GM19372 (cell line): ENCODE measurements around the gene SMAD1.
"Not testable (repeated sequence)": the region's sequence is repeated elsewhere in the genome, so short reads cannot be mapped to it uniquely, and the experiment has no call there.

Experiments used
- ATAC-seq: cut with Tn5 transposase; IDR thresholded peaks from one replicate; pipeline ENCODE4 v1.9.1; 2021; ENCODE audit warnings: mild to moderate bottlenecking, low read depth, moderate library complexity; ENCODE audit not compliant: unreplicated experiment

SMAD1 gene

GRCh38 chr4:145523117-145523516, 41.5 kb downstream of the SMAD1 start:
- no peak for ATAC-seq

GRCh38 chr4:145524552-145524951, 42.9 kb downstream of the SMAD1 start:
- no peak for ATAC-seq

GRCh38 chr4:145525291-145525740, 43.7 kb downstream of the SMAD1 start:
- ATAC-seq: no peak

DNA sequence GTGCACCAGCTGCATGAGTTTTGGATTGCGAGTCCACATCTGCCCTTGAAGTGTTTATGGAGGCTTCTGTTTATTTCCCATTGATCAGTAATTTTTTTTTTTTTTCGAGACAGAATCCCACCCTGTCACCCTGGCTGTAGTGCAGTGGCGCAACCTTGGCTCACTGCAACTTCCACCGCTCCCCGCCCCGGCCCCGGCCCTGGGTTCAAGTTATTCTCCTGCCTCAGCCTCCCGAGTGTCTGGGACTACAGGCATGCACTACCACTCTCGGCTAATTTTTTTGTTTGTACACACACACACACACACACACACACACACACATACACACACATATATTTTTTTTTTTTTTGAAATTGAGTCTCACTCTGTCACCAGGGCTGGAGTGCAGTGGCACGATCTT, 46.1 kb downstream of the SMAD1 start:
- no peak for ATAC-seq

- no peak for ATAC-seq
Observed at GRCh38 chr4:145528601-145529000, 46.9 kb downstream of the SMAD1 start.

GRCh38 chr4:145530189-145530588, 48.5 kb downstream of the SMAD1 start:
- ATAC-seq: no peak

DNA sequence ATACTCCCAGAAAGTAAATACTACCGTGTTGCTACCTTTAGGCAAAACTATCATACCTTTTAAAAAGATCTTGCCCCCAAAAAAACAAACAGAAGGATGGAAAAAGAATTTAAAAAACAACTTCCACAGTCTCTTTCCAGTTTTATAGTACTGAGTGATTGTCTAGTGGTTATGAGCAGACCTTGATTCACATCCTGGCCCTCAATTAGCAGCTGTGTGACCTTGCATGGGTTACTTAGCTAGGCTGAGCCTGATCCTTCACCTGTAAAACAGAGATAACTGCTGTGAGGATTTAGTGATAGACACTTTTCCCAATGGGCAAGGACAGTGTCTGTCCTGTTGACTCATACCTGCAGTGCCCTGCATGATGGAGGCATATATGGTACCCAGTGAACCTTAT, 49.0 kb downstream of the SMAD1 start:
- no peak for ATAC-seq

GRCh38 chr4:145531223-145531622, 49.6 kb downstream of the SMAD1 start:
- ATAC-seq: no peak

DNA sequence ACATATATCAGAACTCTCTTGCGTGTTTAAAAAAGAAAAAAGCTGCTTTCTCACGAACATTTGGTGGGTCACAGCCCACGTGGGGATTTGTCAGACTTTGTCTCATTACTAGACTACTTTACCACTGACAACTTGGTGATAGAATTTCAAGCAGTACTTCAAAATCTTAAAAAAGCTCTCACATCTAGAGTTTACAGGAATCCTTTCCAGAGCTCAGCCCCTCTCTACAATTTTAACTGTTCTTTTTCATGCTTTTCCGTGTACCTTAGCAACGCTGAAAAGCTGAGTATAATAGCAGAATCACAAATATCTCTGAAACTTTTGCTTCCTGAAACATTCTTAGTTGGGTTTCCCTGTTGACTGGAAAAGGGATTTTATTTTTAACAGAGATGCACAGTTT, 50.2 kb downstream of the SMAD1 start:
- ATAC-seq: no peak

GRCh38 chr4:145533001-145533400, 51.3 kb downstream of the SMAD1 start:
- ATAC-seq: no peak

DNA sequence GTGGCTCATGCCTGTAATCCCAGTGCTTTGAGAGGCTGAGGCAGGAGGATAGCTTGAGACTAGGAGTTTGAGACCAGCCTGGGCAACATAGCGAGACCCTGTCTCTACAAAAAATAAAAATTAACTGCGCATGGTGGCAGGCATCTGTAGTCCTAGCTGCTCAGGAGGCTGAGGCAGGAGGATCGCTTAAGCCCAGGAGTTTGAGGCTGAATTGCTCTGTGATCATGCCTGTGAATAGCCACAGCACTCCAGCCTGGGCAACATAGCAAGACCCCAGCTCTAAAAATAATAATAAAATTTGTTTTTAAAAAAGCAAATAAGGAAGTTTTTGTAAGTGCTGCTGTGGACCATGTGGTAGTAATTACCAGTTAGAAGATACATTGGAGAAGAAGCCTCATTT, 51.8 kb downstream of the SMAD1 start:
- not testable (repeated sequence) for ATAC-seq

DNA sequence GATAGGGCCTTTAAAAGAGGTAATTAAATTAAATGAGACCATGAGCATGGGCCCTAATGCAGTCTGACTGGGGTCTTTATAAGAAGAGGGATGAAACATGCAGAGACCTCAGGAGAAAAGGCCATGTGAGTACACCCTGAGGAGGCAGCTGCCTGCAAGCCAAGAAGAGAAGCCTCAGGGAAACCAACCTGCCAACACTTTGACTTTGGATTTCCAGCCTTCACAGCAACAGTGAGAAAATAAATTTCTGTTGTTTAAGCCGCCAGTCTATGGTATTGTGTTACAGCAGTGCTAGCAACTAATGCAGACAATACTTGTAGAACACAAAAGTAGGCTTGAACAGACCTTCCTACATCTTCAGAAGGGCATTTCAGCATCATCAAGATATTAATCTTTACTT, 52.3 kb downstream of the SMAD1 start:
- no peak for ATAC-seq

- ATAC-seq: no peak
Observed at GRCh38 chr4:145535202-145535601, 53.5 kb downstream of the SMAD1 start.

DNA sequence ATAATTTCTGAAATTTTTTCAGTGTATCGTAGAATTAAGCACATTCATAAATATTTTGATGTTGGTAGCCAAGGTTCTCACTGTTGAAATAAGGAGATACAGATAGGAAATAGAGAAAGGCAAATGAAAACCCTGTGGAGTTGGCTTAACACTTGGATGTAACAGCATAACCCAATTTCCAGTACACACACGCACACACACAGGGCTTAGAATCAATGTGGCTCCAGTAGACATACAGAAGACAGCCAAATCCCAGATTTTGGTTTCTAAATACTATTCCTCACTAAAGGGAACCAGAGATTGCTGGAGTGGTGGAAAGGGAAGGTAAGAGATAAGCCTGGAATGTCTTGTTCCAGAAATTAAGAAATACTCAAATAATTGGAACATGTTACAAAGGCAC, 54.4 kb downstream of the SMAD1 start:
- ATAC-seq: no peak

- ATAC-seq: no peak
Observed at GRCh38 chr4:145538596-145538995, 56.9 kb downstream of the SMAD1 start.

DNA sequence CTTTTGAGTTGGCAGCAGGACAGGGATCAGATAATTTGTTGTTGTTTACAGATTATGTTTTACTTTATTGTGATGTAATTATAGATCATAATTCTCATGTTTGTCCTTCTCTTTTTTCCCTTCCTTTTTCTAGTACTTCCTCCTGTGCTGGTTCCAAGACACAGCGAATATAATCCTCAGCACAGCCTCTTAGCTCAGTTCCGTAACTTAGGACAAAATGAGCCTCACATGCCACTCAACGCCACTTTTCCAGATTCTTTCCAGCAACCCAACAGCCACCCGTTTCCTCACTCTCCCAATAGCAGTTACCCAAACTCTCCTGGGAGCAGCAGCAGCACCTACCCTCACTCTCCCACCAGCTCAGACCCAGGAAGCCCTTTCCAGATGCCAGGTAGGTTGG, 58.0 kb downstream of the SMAD1 start:
- no peak for ATAC-seq

DNA sequence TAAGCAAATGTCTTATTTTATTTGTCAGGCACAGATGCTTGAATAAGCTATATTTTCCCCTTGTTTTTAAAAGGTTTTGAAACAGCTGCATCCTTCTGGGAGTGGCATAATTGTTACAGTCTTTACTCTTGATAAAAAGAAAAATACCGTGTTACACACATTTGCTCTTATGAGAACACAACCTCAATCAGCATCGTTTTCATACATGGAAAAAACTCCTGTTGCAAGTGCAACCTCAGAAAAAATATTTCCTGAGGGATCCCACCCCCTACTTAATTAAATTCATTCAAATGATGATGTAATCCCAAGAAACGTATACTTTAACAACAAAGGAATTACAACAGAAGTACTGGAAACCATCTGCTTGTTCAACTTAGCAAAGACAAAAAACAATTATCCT, 58.6 kb downstream of the SMAD1 start:
- ATAC-seq: no peak

- no peak for ATAC-seq
Observed at GRCh38 chr4:145541346-145541745, 59.7 kb downstream of the SMAD1 start.

DNA sequence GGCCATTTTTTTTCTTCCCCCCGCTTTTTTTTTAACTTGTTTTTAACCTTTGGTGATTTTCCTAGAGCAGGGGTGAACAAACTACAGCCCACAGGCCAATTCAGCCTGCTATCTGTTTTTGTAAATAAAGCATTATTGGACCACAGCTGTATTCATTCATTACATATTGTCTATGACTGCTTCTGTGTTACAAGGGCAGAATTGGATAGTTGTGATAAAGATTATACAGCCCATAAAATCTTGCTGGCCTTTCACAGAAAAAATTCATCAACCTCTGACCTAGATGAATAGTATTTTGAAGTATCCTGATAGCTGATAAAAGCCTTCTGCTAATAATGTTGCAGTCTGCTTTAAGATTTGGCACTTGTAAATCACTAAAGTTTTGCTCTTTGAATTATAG, 63.4 kb downstream of the SMAD1 start:
- no peak for ATAC-seq

DNA sequence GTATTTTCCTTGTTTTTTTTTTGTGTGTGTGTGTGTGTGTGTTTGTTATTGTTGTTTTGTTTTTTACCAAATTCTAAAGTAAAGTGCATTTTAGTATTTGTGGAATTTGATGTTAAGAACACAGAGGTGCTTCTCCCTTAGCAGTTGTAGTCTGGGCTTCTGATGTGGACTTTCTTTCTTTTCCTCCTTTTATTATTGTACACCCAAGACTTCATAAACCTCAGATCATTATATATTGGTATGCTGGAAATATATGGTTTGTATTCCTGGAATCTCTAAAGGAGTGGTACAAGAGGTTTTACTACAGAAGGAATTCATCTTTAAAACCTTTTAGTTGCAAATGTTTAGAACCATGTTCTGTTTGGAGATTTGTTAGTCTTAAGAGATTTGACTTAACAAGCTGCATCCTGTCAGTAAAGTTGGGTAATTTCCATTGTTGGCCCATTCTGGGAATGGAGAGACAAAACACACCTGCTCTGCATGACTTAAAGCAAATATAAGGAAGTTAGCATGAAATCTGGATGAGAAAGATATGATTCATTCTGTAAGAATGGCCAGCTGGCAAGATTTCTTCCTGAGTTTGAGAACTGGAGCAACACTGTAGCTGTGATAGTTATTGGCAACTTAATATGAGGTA, 64.0 kb downstream of the SMAD1 start:
- ATAC-seq: no peak

- ATAC-seq: no peak
Observed at GRCh38 chr4:145546175-145546915, 64.7 kb downstream of the SMAD1 start.

GRCh38 chr4:145551660-145552059, 70.0 kb downstream of the SMAD1 start:
- ATAC-seq: no peak
